IMR-90 (cell line): Measurements from ENCODE around the gene KYAT1. TPM values are rescaled to one million over a fixed set of nuclear protein-coding genes. Genes with fewer than 3 reads are reported as not detected.

Experiments used
- ATAC-seq: fragments of 200-7000 bp; cut with Tn5 transposase; 2 replicates; pipeline ENCODE4 v1.9.1; 2020; ENCODE audit warnings: low read depth, mild to moderate bottlenecking, moderate library complexity
- BruUV-seq: library from RNA; stranded (reverse); fragments of 400-500 nt; replicated peaks from 2 replicates; lab custom pipeline; 2021; lab: Mats Ljungman, UMichigan
- CTCF ChIA-PET: fragments of 300-600 bp; formaldehyde crosslinking; extraction: SDS; loops from one replicate; lab custom pipeline; 2021; ENCODE audit warnings: antibody characterized with exemption; lab: Yijun Ruan, JAX
- POLR2A ChIA-PET: fragments of 300-600 bp; sonication (Branson Sonifier 250); formaldehyde crosslinking; loops from one replicate; lab custom pipeline; 2022; ENCODE audit warnings: antibody characterized with exemption; ENCODE audit not compliant: unreplicated experiment; lab: Charles Lee
- DNase-seq: peaks from one replicate; pipeline ENCODE4 v3.0.0; 2013
- H2AFZ ChIP-seq: replicated peaks from 2 replicates; pipeline ENCODE3; 2013; ENCODE audit warnings: low read length, mild to moderate bottlenecking; ENCODE audit not compliant: poor library complexity
- H2AK5ac ChIP-seq: 2 replicates; pipeline ENCODE4 v1.6.1; 2013; ENCODE audit warnings: low read depth, low read length, inconsistent platforms
- H2AK9ac ChIP-seq: replicated peaks from 2 replicates; pipeline ENCODE3; 2013; ENCODE audit warnings: mild to moderate bottlenecking, low read depth, low read length, moderate library complexity; ENCODE audit not compliant: poor library complexity
- H2BK120ac ChIP-seq: 2 replicates; pipeline ENCODE4 v1.6.1; 2013; ENCODE audit warnings: low read depth, low read length, inconsistent platforms
- H2BK15ac ChIP-seq: 3 replicates; pipeline ENCODE4 v1.6.1; 2013; ENCODE audit warnings: low read depth, low read length, inconsistent platforms
- H2BK20ac ChIP-seq: 2 replicates; pipeline ENCODE4 v1.6.1; 2013; ENCODE audit warnings: low read depth, mild to moderate bottlenecking, inconsistent platforms, low read length, moderate library complexity
- H2BK5ac ChIP-seq: 2 replicates; pipeline ENCODE4 v1.6.1; 2013; ENCODE audit warnings: mild to moderate bottlenecking, low read depth, low read length, inconsistent platforms; ENCODE audit not compliant: poor library complexity, severe bottlenecking
- H3K14ac ChIP-seq: replicated peaks from 2 replicates; pipeline ENCODE4 v1.6.1; 2013; ENCODE audit warnings: low read depth, low read length, inconsistent platforms
- H3K18ac ChIP-seq: 2 replicates; pipeline ENCODE4 v1.6.1; 2013; ENCODE audit warnings: low read depth, low read length, control low read depth
- H3K23ac ChIP-seq: 2 replicates; pipeline ENCODE4 v1.6.1; 2013; ENCODE audit warnings: low read depth, low read length, inconsistent platforms
- H3K27ac ChIP-seq: 2 replicates; pipeline ENCODE4 v1.5.1; 2013; ENCODE audit warnings: mild to moderate bottlenecking, control low read depth, low read length; ENCODE audit not compliant: insufficient read depth
- H3K27me3 ChIP-seq: 2 replicates; pipeline ENCODE4 v1.6.1; 2013; ENCODE audit warnings: low read length; ENCODE audit not compliant: control insufficient read depth, insufficient read depth
- H3K36me3 ChIP-seq: 2 replicates; pipeline ENCODE4 v1.6.1; 2013; ENCODE audit warnings: low read length, mixed read lengths; ENCODE audit not compliant: control insufficient read depth, insufficient read depth
- H3K4ac ChIP-seq: 2 replicates; pipeline ENCODE4 v1.6.1; 2013; ENCODE audit warnings: low read depth, low read length, inconsistent platforms
- H3K4me1 ChIP-seq: 2 replicates; pipeline ENCODE4 v1.6.1; 2013; ENCODE audit warnings: low read length, mixed read lengths; ENCODE audit not compliant: control insufficient read depth, insufficient read depth
- H3K4me2 ChIP-seq: 2 replicates; pipeline ENCODE4 v1.6.1; 2013; ENCODE audit warnings: low read depth, mild to moderate bottlenecking, control low read depth, low read length, moderate library complexity
- H3K4me3 ChIP-seq: 2 replicates; pipeline ENCODE4 v1.5.1; 2013; ENCODE audit warnings: low read depth, mild to moderate bottlenecking, control low read depth, low read length, moderate library complexity; ENCODE audit not compliant: insufficient read depth
- H3K56ac ChIP-seq: 2 replicates; pipeline ENCODE4 v1.6.1; 2013; ENCODE audit warnings: low read length, inconsistent platforms; ENCODE audit not compliant: insufficient read depth; ENCODE audit errors: extremely low read depth
- H3K79me1 ChIP-seq, 2 experiments: 2 replicates each; pipeline ENCODE4 v1.6.1; 2013; ENCODE audit warnings: low read length in 2 of 2, inconsistent platforms in 1 of 2, low read depth in 1 of 2
- H3K9ac ChIP-seq: 2 replicates; pipeline ENCODE4 v1.6.1; 2013; ENCODE audit warnings: low read depth, low read length, control low read depth
- H3K9me1 ChIP-seq: 2 replicates; pipeline ENCODE4 v1.6.1; 2013; ENCODE audit warnings: low read length, inconsistent platforms; ENCODE audit not compliant: insufficient read depth
- H3K9me3 ChIP-seq: 2 replicates; pipeline ENCODE4 v1.6.1; 2013; ENCODE audit warnings: low read length; ENCODE audit not compliant: control insufficient read depth, insufficient read depth
- H4K20me1 ChIP-seq: 2 replicates; pipeline ENCODE4 v1.6.1; 2013; ENCODE audit warnings: low read length, inconsistent platforms; ENCODE audit not compliant: insufficient read depth
- H4K5ac ChIP-seq: 2 replicates; pipeline ENCODE4 v1.6.1; 2013; ENCODE audit warnings: mild to moderate bottlenecking, low read depth, low read length, control low read depth
- H4K8ac ChIP-seq, 2 experiments: 2 replicates each; pipeline ENCODE4 v1.6.1; 2013; ENCODE audit warnings: low read depth in 2 of 2, low read length in 2 of 2, control low read depth in 1 of 2, inconsistent platforms in 1 of 2
- H4K91ac ChIP-seq: 2 replicates; pipeline ENCODE4 v1.6.1; 2013; ENCODE audit warnings: low read depth, low read length, inconsistent platforms; ENCODE audit not compliant: insufficient read depth
- CHD1 ChIP-seq: IDR thresholded peaks from 2 replicates; pipeline ENCODE4 v1.6.1; 2012; ENCODE audit warnings: low read depth, low read length, improper control_type of control experiment
- FOS ChIP-seq: fragments of 150-350 bp; IDR thresholded peaks from 2 replicates; pipeline ENCODE4 v1.6.1; 2016; ENCODE audit warnings: low read depth, low read length
- MXI1 ChIP-seq: IDR thresholded peaks from 2 replicates; pipeline ENCODE4 v1.6.1; 2012; ENCODE audit warnings: low read depth, mild to moderate bottlenecking, low read length, moderate library complexity, borderline replicate concordance
- RCOR1 ChIP-seq: IDR thresholded peaks from 2 replicates; pipeline ENCODE4 v1.6.1; 2012; ENCODE audit warnings: mild to moderate bottlenecking, low read length, improper control_type of control experiment; ENCODE audit not compliant: insufficient replicate concordance
- whole genome bisulfite sequencing, 2 experiments: methylation state at CpG; one replicate each; pipeline versions ENCODE4 v1.1.5 to v1.1.7; 2013; ENCODE audit warnings: missing lambda C conversion rate in 2 of 2; ENCODE audit not compliant: insufficient read length in 1 of 2; ENCODE audit errors: extremely low coverage in 2 of 2; 5-methylcytosine and 5-hydroxymethylcytosine counted together
- dilution Hi-C: fragments of 300-500 bp; cut with HindIII; formaldehyde crosslinking; loops from one replicate; pipeline ENCODE4 v1.14.3; 2018; ENCODE audit warnings: low sequenced_read_pairs; ENCODE audit not compliant: unreplicated experiment
- in situ Hi-C: fragments of 300-500 bp; cut with MboI; formaldehyde crosslinking; loops from 3 replicates; pipeline ENCODE4 v1.14.3; 2019; ENCODE audit warnings: low sequenced_read_pairs, inconsistent platforms, mixed read lengths
- intact Hi-C: fragments of 100-400 bp; cut with micrococcal nuclease; formaldehyde crosslinking; loops from 2 replicates; pipeline ENCODE4 v1.10.0; 2022
- polyA plus RNA-seq, 3 experiments: library from polyadenylated mRNA; depleted of rRNA; stranded (reverse); fragments of >200 nt; gene quantifications; 2 replicates each; pipeline ENCODE4 v1.2.3, GENCODE V29; 2012; ENCODE audit warnings: low replicate concordance in 1 of 3
- total RNA-seq: library from RNA; depleted of rRNA; stranded (reverse); fragments of >200 nt; gene quantifications from 2 replicates; pipeline ENCODE4 v1.2.3, GENCODE V29; 2012

KYAT1 gene
- total and polyA plus RNA-seq, 2 of the 4 experiments (the other 2 are of a cell fraction), result 6.8 to 9.5 TPM

GRCh38 chr9:128882677-128883603, 1.2 kb upstream of the KYAT1 start:
- H3K4me2 ChIP-seq, result peak overlapping the region; percentile 95
- H3K4me1 ChIP-seq, result peaks cover 10% of the 10 kb centered on the region
- peak overlapping the region; percentile 35 for H3K18ac ChIP-seq
- no peaks in the 10 kb centered on the region for H3K9me3 ChIP-seq
- 0% methylated on average over 2 of the region's 19 CpGs; no CpG with 5 or more reads in 1 of the 2 experiments for WGBS, 2 experiments
- H2AK9ac ChIP-seq, result peak overlapping the region; percentile 98
- peak overlapping the region; percentile 84 for H4K91ac ChIP-seq
- peak overlapping the region; percentile 54 for H4K5ac ChIP-seq
- peak overlapping the region; percentile 98 for H3K23ac ChIP-seq
- H3K4ac ChIP-seq, result peak overlapping the region; percentile 98
- TF ChIP-seq FOS (no peak), CHD1 (no peak), RCOR1 (no peak), MXI1 (0 out of 2 replicates have a peak, but pooled peaks have one; percentile 24)
- H2BK5ac ChIP-seq, result peak overlapping the region; percentile 87
- H4K8ac ChIP-seq, result peak overlapping the region; percentile 74 to 84
- peaks cover 24% of the 10 kb centered on the region for H3K9me1 ChIP-seq
- peak overlapping the region; percentile 91 for H3K27ac ChIP-seq
- H2BK20ac ChIP-seq, result peak overlapping the region; percentile 39; the same call in 1 of the 2 replicates
- dilution Hi-C loops, result no loop called here
- peak overlapping the region; percentile 81 for H3K56ac ChIP-seq
- DNase-seq, result no peak
- H2AFZ ChIP-seq, result peak overlapping the region; percentile 100
- H3K36me3 ChIP-seq, result peaks cover 21% of the 10 kb centered on the region
- no TSS peak for BruUV-seq
- H3K4me3 ChIP-seq, result peak overlapping the region; percentile 78
- peak overlapping the region; percentile 98 for H3K14ac ChIP-seq
- in situ Hi-C loops, result no loop called here
- H2AK5ac ChIP-seq, result peak overlapping the region; percentile 100
- peaks cover 28 to 77% of the 10 kb centered on the region in 2 experiments for H3K79me1 ChIP-seq
- POLR2A ChIA-PET, result no interaction called here
- intact Hi-C loops, result loop anchor here (5.0 kb wide), 1 partner anchor 64 kb away; the partner anchor contains the start of genes DOLK and NUP188
- H2BK120ac ChIP-seq, result peak overlapping the region; percentile 62
- H4K20me1 ChIP-seq, result peaks cover 30% of the 10 kb centered on the region
- no peaks in the 10 kb centered on the region for H3K27me3 ChIP-seq
- peak overlapping the region; percentile 84 for H3K9ac ChIP-seq
- ATAC-seq, result peak; percentile 25
- CTCF ChIA-PET, result no interaction called here
- peak overlapping the region; percentile 55; the same call in 1 of the 3 replicates for H2BK15ac ChIP-seq
